GM21423 (cell line): Measurements from ENCODE around the gene TMEM38B.

Source experiments
- ATAC-seq: cut with Tn5 transposase; IDR thresholded peaks from one replicate; pipeline ENCODE4 v1.9.1; 2021; ENCODE audit warnings: mild to moderate bottlenecking, moderate library complexity; ENCODE audit not compliant: unreplicated experiment

TMEM38B gene

DNA sequence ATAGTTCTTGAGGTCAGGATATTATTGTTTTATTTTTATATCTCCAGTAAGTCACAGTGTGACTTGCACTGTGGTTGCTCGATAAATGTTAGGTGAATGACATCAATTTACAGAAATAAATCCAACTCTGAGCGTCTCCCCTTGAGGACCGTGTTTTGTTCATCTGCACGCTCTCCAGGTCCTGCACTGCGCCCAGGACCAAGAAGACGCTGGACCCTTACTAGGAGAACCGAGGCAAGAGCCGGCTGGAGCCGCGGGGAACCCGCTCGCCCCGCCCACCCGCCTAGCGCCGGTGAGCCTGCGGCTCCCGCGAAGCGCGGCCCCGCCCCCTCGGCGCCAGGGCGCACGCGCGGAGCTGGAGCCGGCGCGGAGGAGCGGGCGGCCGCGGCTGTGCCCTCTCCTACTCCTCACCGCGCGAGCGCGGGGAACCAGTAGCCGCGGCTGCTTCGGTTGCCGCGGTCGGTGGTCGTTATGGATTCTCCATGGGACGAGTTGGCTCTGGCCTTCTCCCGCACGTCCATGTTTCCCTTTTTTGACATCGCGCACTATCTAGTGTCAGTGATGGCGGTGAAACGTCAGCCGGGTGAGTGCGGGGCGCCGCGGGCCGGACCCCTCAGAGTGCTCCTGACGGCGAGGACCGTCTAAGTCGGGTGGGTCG is at the start of gene TMEM38B:
TSS of gene TMEM38B (plus strand) at position 352 of the 658 bp plus-strand sequence. CDS start at position 472, 120 bp downstream.
- ATAC-seq: peak; percentile 77

DNA sequence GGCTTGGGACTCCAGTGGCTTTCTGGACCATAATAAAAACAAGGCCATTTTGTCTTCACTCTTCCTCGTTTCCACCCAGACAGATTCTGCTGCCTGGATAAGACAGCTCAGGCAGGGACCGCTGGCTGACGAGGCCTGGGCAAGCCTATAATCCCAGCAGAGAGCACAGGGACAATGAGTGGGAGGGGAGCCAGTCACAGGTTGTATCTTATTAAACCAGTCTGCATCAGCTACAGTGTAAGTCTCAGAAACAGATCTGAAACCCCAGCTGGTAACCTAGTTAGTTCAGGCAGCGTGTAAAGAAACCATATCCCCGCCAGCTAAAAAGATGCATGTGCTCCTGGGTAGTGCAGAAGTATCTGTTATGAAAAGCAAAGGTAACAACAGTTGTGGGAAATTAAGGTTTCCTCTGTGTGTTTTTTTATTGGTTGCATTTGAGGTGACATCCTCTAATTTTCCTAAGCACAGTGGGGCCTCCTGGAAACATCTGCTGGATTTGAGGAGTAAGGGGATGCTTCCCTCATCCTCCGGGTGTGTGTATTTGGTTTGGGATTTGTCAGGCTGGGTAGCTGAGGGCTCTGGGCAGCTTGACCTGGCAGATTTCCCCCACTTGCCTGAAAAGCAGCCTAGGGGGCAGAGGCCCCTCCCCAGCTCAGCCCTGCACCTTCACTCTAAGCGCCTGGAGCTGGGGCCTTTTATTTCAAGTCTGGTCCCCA is 47.3 kb upstream of the TMEM38B start:
- no peak for ATAC-seq

GRCh38 chr9:105647595-105648349 is 46.6 kb upstream of the TMEM38B start:
- no peak for ATAC-seq

GRCh38 chr9:105651806-105652205 is 42.5 kb upstream of the TMEM38B start:
- no peak for ATAC-seq

DNA sequence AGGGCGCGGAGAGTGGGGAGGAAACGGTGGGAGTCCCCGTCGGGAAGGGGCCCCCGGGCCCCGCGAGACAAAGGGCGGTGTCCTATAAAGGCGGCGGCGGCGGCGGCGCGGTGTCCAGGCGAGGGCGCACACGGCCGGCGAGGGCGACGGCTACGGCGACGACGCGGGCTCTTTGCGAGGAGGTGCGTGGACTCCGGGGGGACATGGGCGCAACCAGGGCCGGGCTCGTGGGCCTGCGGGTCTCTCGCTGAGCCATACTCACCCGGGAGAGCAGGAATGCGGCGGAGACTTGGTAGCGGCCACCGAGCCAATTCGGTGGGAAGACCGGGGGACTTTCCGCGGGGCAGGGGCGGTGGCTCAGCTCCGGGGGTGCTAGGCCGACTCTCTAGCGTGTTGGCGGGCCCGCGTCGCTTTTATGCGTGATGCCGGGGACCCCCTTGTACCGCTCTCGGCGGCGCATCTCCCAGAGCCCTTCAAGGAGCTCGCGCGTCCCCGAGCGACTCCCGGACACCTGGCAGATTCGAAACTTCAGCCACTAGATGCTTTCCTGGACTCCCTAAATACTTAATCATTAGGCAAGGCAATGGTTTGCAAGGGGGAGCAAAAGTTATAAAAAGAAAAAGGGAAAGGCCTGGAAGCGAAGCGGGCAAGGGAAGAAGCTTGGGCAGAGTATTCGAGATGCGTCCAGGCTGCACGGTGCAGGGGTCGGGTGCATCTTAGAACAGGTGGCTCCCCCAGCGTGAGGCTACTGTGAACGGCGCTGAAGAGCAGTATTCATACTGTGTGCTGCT is 38.0 kb upstream of the TMEM38B start:
- no peak for ATAC-seq

DNA sequence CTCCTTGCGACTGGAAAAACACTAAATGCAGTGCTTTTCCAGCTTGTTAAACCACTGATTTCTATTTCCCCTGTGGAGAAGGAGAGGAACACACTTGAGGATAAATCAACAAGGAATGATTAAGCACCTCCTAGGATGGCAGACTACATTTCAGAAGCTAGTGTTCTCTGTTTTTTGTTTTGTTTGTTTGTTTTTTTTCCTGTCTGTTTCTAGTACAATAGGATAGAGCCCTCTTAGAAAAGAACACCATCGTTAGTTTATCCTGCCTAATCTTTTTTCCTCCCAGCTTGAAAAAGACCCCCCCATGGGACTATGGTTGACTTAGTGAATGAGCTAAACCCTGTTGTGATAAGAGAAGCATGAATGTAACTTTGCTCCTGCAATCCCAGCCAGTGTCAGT is 36.0 kb upstream of the TMEM38B start:
- ATAC-seq: no peak

GRCh38 chr9:105661011-105661410 is 33.3 kb upstream of the TMEM38B start:
- no peak for ATAC-seq

DNA sequence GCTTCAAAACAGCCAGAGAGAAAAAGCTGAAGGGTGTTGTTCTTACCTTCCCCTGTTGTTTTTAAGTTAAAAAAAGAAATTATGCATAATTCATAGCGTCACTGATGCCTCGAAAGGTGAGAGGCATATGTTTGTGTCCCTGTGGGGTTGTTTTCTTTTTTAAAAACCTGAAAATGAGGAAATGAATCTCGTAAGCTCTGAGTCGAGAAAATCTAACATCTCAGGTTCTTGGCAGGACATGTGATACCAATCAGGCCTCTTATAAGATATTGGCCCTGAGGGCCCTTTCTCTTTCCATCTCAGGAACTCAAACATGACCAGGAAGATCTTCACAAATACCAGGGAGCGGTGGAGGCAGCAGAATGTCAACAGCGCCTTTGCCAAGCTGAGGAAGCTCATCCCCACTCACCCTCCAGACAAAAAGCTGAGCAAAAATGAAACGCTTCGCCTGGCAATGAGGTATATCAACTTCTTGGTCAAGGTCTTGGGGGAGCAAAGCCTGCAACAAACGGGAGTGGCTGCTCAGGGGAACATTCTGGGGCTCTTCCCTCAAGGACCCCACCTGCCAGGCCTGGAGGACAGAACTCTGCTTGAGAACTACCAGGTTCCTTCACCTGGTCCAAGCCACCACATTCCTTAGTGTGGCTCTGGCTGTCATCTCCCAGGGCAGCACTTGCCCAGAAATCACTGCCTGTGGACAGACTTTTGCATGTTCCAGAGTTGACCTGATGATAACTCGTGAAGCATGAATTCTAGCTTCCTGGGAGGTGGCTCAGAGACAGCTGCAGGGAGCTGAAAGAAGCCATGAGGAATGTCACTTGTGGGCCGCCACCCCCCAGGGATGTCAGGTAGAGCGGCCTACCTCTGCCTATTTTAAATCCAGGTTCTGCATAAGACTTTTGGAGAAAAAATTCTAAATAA is 31.9 kb upstream of the TMEM38B start, which contains the start of gene TAL2:
TSS of gene TAL2 (plus strand) at position 274 of the 921 bp plus-strand sequence. CDS start at position 314, 40 bp downstream.
- ATAC-seq: peak; percentile 84

- ATAC-seq: no peak
These were observed 30.4 kb upstream of the TMEM38B start for GRCh38 chr9:105663914-105664313.

DNA sequence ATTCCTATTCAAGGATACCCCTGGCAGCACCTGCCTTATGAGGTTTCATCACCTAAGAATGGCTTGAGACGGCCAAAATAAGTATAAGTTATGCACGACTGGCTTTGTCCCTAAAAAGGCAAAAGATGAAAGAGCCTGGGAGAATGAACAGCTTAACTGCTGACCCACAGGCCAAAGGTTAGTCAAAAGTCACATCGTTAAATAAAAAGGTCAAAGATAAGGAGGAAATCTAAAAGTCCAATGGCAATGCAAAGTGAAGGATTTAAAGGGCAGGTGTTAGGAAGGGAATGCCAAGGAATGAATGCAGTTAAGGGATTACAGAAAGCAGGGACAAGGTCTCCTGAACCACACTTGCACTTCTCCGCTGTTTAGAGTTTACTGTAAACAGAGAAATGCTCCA is 26.5 kb upstream of the TMEM38B start:
- ATAC-seq: no peak

- no peak for ATAC-seq
These were observed 24.0 kb upstream of the TMEM38B start for GRCh38 chr9:105670315-105670714.

DNA sequence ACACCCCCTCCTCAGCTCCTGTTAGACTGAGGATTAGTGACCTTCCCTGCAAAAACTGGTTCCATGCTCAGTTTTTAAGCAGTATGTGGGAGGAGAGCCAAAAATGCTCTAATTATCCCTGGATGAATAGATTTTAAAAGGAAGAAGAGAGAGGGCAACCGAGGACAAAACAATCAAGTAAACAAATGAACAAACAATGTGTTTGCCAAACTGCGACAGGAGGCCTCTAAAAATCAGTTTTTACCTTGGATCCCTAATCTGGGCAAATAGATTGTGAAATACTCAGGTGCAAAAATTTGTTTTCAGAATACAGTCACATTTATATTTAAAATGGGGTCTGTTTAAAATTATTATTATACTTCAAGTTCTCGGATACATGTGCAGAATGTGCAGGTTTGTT is 23.6 kb upstream of the TMEM38B start:
- no peak for ATAC-seq

GRCh38 chr9:105672711-105673234 is 21.6 kb upstream of the TMEM38B start:
- ATAC-seq: no peak

GRCh38 chr9:105673850-105674387 is 20.4 kb upstream of the TMEM38B start:
- no peak for ATAC-seq

GRCh38 chr9:105676351-105676923 is 17.9 kb upstream of the TMEM38B start:
- ATAC-seq: no peak

DNA sequence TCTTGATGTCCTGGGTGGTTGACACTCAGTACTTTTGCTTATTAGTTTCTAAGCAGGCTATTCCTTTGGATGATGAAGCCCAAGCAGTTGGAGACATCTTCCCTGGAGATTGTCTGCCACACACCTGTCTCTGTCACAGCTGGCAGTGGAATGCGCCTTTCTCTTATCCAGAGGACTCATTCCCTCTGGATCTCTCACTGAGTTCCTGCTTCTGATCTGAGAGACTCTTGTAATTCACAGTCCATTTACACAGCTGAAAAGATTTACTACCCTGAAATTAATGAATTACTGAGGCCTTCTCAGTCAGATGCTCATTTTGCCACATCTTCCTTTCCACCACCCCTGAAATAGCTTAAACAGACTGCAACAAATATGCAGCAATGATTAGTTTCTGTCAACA is 16.2 kb upstream of the TMEM38B start:
- no peak for ATAC-seq

DNA sequence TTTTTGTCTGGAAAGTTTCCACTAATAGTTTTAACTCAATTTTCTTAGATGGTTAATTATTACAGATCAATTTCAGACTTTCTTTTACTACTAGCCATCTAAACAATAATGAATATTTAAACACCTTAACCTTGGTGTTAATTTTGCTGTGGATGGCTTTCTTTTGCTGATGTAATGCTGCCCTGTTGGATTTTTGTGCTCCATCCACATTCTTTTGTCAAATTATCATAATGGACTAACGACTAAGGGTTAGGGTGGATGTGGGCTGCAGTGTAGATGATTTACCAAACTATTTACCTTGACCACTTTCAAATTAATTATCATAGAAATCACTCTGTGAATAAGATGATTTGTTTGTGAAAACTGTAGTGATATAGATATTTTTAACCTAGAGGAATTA is 15.6 kb upstream of the TMEM38B start:
- ATAC-seq: no peak

GRCh38 chr9:105679257-105680022 is 14.9 kb upstream of the TMEM38B start:
- no peak for ATAC-seq
